H9 (cell line): ENCODE measurements around the gene B3GNT4. TPM values are rescaled to one million over a fixed set of nuclear protein-coding genes. Genes with fewer than 3 reads are reported as not detected.

Experiments
- DNase-seq: peaks from one replicate; pipeline ENCODE4 v3.0.0-alpha.2; 2017
- H2AFZ ChIP-seq: one replicate; pipeline ENCODE4 v1.6.1; 2013; ENCODE audit warnings: mild to moderate bottlenecking, low read length, control low read depth, moderate library complexity
- H2AK5ac ChIP-seq: 2 replicates; pipeline ENCODE4 v1.6.1; 2013; ENCODE audit warnings: low read length, control low read depth, mixed read lengths; ENCODE audit not compliant: insufficient read length
- H2BK120ac ChIP-seq: one replicate; pipeline ENCODE4 v1.6.1; 2013; ENCODE audit warnings: low read depth, mild to moderate bottlenecking, low read length, control low read depth, inconsistent platforms; ENCODE audit not compliant: poor library complexity, severe bottlenecking
- H2BK12ac ChIP-seq: 2 replicates; pipeline ENCODE4 v1.6.1; 2013; ENCODE audit warnings: low read length, control low read depth, mixed read lengths, low read depth; ENCODE audit not compliant: insufficient read length
- H2BK15ac ChIP-seq: 2 replicates; pipeline ENCODE4 v1.6.1; 2013; ENCODE audit warnings: low read depth, low read length, control low read depth
- H2BK20ac ChIP-seq: one replicate; pipeline ENCODE4 v1.6.1; 2013; ENCODE audit warnings: low read depth, mild to moderate bottlenecking, low read length, control low read depth, inconsistent platforms; ENCODE audit not compliant: poor library complexity, severe bottlenecking
- H2BK5ac ChIP-seq: 2 replicates; pipeline ENCODE4 v1.6.1; 2013; ENCODE audit warnings: low read length, control low read depth, mixed read lengths; ENCODE audit not compliant: insufficient read length
- H3K14ac ChIP-seq: 2 replicates; pipeline ENCODE4 v1.6.1; 2013; ENCODE audit warnings: low read length, control low read depth; ENCODE audit not compliant: insufficient read depth
- H3K18ac ChIP-seq: 2 replicates; pipeline ENCODE4 v1.6.1; 2013; ENCODE audit warnings: low read depth, mild to moderate bottlenecking, mixed read lengths, low read length, control low read depth; ENCODE audit not compliant: insufficient read length
- H3K23ac ChIP-seq: 2 replicates; pipeline ENCODE4 v1.6.1; 2013; ENCODE audit warnings: low read length, control low read depth, mixed read lengths, low read depth; ENCODE audit not compliant: insufficient read length
- H3K23me2 ChIP-seq: 2 replicates; pipeline ENCODE4 v1.6.1; 2013; ENCODE audit warnings: low read depth, mild to moderate bottlenecking, mixed read lengths, low read length, control low read depth; ENCODE audit not compliant: insufficient read length, poor library complexity, severe bottlenecking
- H3K27ac ChIP-seq: 2 replicates; pipeline ENCODE4 v1.5.1; 2013; ENCODE audit warnings: low read length, control low read depth, mixed read lengths, low read depth; ENCODE audit not compliant: insufficient read length
- H3K27me3 ChIP-seq: 2 replicates; pipeline ENCODE4 v1.6.1; 2013; ENCODE audit warnings: low read length, control low read depth, inconsistent platforms; ENCODE audit not compliant: insufficient read depth
- H3K4ac ChIP-seq: 2 replicates; pipeline ENCODE4 v1.6.1; 2013; ENCODE audit warnings: low read depth, mild to moderate bottlenecking, control low read depth, inconsistent platforms, low read length, moderate library complexity
- H3K4me1 ChIP-seq: 2 replicates; pipeline ENCODE4 v1.6.1; 2013; ENCODE audit warnings: low read length, control low read depth, inconsistent platforms; ENCODE audit not compliant: insufficient read depth
- H3K4me2 ChIP-seq: 2 replicates; pipeline ENCODE4 v1.6.1; 2013; ENCODE audit warnings: low read length, control low read depth, mixed read lengths; ENCODE audit not compliant: insufficient read length, insufficient read depth
- H3K56ac ChIP-seq: 2 replicates; pipeline ENCODE4 v1.6.1; 2013; ENCODE audit warnings: low read depth, mild to moderate bottlenecking, mixed read lengths, low read length, control low read depth; ENCODE audit not compliant: insufficient read length
- H3K79me1 ChIP-seq: 2 replicates; pipeline ENCODE4 v1.6.1; 2013; ENCODE audit warnings: low read depth, mild to moderate bottlenecking, moderate library complexity, low read length, control low read depth, inconsistent platforms; ENCODE audit not compliant: insufficient read depth, poor library complexity, severe bottlenecking
- H3K79me2 ChIP-seq: 2 replicates; pipeline ENCODE4 v1.6.1; 2013; ENCODE audit warnings: low read length, control low read depth, inconsistent platforms; ENCODE audit not compliant: insufficient read depth
- H3K9ac ChIP-seq: 2 replicates; pipeline ENCODE4 v1.6.1; 2013; ENCODE audit warnings: low read length, control low read depth, mixed read lengths; ENCODE audit not compliant: insufficient read length; ENCODE audit errors: extremely low read depth
- H3K9me3 ChIP-seq: one replicate; pipeline ENCODE4 v1.6.1; 2013; ENCODE audit warnings: low read depth, low read length, inconsistent platforms; ENCODE audit not compliant: control insufficient read depth
- H3T11ph ChIP-seq: one replicate; pipeline ENCODE4 v1.6.1; 2013; ENCODE audit warnings: mild to moderate bottlenecking, low read length, control low read depth, inconsistent platforms
- H4K20me1 ChIP-seq: one replicate; pipeline ENCODE4 v1.6.1; 2013; ENCODE audit not compliant: control insufficient read depth, insufficient read length, insufficient read depth
- H4K5ac ChIP-seq: 2 replicates; pipeline ENCODE4 v1.6.1; 2013; ENCODE audit warnings: low read depth, mild to moderate bottlenecking, mixed read lengths, low read length, control low read depth; ENCODE audit not compliant: insufficient read length
- H4K8ac ChIP-seq: replicated peaks from 2 replicates; pipeline ENCODE4 v1.6.1; 2013; ENCODE audit warnings: low read length, control low read depth, mixed read lengths, low read depth; ENCODE audit not compliant: insufficient read length
- H4K91ac ChIP-seq: 2 replicates; pipeline ENCODE4 v1.6.1; 2013; ENCODE audit warnings: low read depth, mild to moderate bottlenecking, moderate library complexity, mixed read lengths, low read length, control low read depth; ENCODE audit not compliant: insufficient read length
- H3K27ac Mint-ChIP-seq, 3 experiments: 2 replicates in 2 of 3; 3 replicates in 1 of 3; pipeline ENCODE4 v1.8.0; 2020 to 2021; ENCODE audit warnings: mixed read lengths in 3 of 3, mild to moderate bottlenecking in 1 of 3, moderate library complexity in 1 of 3
- H3K27me3 Mint-ChIP-seq: 2 replicates; pipeline ENCODE4 v1.8.0; 2021; ENCODE audit warnings: low read depth, mild to moderate bottlenecking, moderate library complexity, mixed read lengths
- H3K36me3 Mint-ChIP-seq, 3 experiments: 2 replicates in 2 of 3; 3 replicates in 1 of 3; pipeline ENCODE4 v1.8.0; 2020 to 2021; ENCODE audit warnings: low read depth in 3 of 3, mixed read lengths in 3 of 3; ENCODE audit not compliant: insufficient read depth in 1 of 3
- H3K4me1 Mint-ChIP-seq, 2 experiments: 2 replicates each; pipeline ENCODE4 v1.8.0; 2020; ENCODE audit warnings: mixed read lengths in 2 of 2
- H3K4me3 Mint-ChIP-seq, 2 experiments: 2 replicates in 1 of 2; 3 replicates in 1 of 2; pipeline ENCODE4 v1.8.0; 2020 to 2021; ENCODE audit warnings: mild to moderate bottlenecking in 2 of 2, mixed read lengths in 2 of 2, moderate library complexity in 1 of 2
- H3K9me3 Mint-ChIP-seq, 2 experiments: 2 replicates in 1 of 2; 3 replicates in 1 of 2; pipeline ENCODE4 v1.8.0; 2020; ENCODE audit warnings: mild to moderate bottlenecking in 2 of 2, mixed read lengths in 2 of 2, moderate library complexity in 1 of 2
- CTCF ChIP-seq: fragments of 200-600 bp; sonication (generic); conservative IDR thresholded peaks from 3 replicates; pipeline ENCODE4 v1.8.0; 2021; ENCODE audit warnings: antibody characterized with exemption, mild to moderate bottlenecking
- WGBS: extraction: QIAGEN DNeasy Blood & Tissue Kit; methylation state at CpG from one replicate; pipeline ENCODE4 v1.1.7; 2013; ENCODE audit warnings: missing lambda C conversion rate, low lambda C conversion rate, mixed read lengths; ENCODE audit not compliant: insufficient read length; ENCODE audit errors: extremely low coverage; 5-methylcytosine and 5-hydroxymethylcytosine counted together
- total RNA-seq: library from RNA; stranded (reverse); gene quantifications from 2 replicates; pipeline ENCODE4 v1.2.1, GENCODE V29; 2021

Gene B3GNT4
- total RNA-seq, 1 experiment from 2014 or later, result 1.0 TPM

- DNase-seq, result no peak
- H2BK5ac ChIP-seq, result no peak overlapping the region
- H4K91ac ChIP-seq, result no peak overlapping the region
- no peaks in the 10 kb centered on the region for H3K27me3 ChIP-seq
- no peak overlapping the region for H3K9ac ChIP-seq
- Mint-ChIP-seq H3K27ac (no peak overlapping the region), H3K36me3 (no peaks in the 10 kb centered on the region), H3K4me3 (no peak overlapping the region), H3K4me1 (peaks cover 5 to 6% of the 10 kb centered on the region in 2 experiments; a peak in 2 of 4 replicates), H3K27me3 (peaks cover 3% of the 10 kb centered on the region), H3K9me3 (no peaks in the 10 kb centered on the region)
- H2BK12ac ChIP-seq, result no peak overlapping the region
- H3K56ac ChIP-seq, result no peak overlapping the region
- no peaks in the 10 kb centered on the region for H3K79me1 ChIP-seq
- H3K23me2 ChIP-seq, result no peaks in the 10 kb centered on the region
- H2AK5ac ChIP-seq, result no peak overlapping the region
- TF ChIP-seq CTCF, result no peak
- H3K4ac ChIP-seq, result no peak overlapping the region
- no peak overlapping the region for H4K8ac ChIP-seq
- H3K27ac ChIP-seq, result no peak overlapping the region
- H2BK20ac ChIP-seq, result no peak overlapping the region
- no peaks in the 10 kb centered on the region for H3K79me2 ChIP-seq
- H3K14ac ChIP-seq, result no peak overlapping the region
- H3K4me1 ChIP-seq, result no peaks in the 10 kb centered on the region
- H3T11ph ChIP-seq, result no peak overlapping the region
- no peak overlapping the region for H2BK120ac ChIP-seq
- WGBS, result no CpG with 5 or more reads among the region's 22 CpGs
- no peak overlapping the region for H3K18ac ChIP-seq
- no peaks in the 10 kb centered on the region for H3K9me3 ChIP-seq
- no peaks in the 10 kb centered on the region for H4K20me1 ChIP-seq
- H4K5ac ChIP-seq, result no peak overlapping the region
- H3K4me2 ChIP-seq, result no peak overlapping the region
- no peak overlapping the region for H2AFZ ChIP-seq
- H2BK15ac ChIP-seq, result no peak overlapping the region
- no peak overlapping the region for H3K23ac ChIP-seq
Measured at GRCh38 chr12:122166422-122167349, 36.8 kb upstream of the B3GNT4 start.
